Measurements from ENCODE around the gene DMBT1. TPM values are rescaled to one million over a fixed set of nuclear protein-coding genes. Genes with fewer than 3 reads are reported as not detected.

Gene DMBT1
- total and polyA plus RNA-seq, 10 of the 15 experiments (the other 5 are each of a cell fraction or from before 2014, with no cell fraction given) = under 0.01 to 0.13 (median 0.03) TPM; not detected in 5

DNA sequence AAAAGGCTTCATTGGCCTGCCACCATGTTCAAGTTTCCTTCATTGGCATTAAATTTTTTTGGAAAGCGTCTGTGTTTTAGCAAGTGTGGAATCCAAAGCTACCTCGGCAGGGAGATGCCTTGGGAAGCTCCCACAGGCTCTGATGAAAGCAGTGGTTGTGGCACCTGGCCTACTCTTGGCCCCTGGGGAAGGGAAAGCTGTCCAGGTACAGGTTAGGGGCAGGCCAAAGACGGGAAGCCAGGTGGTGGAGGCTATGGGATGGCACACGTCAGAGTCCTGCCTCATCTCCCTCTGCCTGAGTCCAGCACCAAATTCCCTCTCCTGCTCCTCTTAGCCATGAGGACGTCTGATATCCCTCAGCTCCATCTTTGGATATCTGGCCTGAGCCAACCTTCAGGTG is 89.3 kb downstream of the DMBT1 start (continued):
- TF ChIP-seq, protein P1, sequence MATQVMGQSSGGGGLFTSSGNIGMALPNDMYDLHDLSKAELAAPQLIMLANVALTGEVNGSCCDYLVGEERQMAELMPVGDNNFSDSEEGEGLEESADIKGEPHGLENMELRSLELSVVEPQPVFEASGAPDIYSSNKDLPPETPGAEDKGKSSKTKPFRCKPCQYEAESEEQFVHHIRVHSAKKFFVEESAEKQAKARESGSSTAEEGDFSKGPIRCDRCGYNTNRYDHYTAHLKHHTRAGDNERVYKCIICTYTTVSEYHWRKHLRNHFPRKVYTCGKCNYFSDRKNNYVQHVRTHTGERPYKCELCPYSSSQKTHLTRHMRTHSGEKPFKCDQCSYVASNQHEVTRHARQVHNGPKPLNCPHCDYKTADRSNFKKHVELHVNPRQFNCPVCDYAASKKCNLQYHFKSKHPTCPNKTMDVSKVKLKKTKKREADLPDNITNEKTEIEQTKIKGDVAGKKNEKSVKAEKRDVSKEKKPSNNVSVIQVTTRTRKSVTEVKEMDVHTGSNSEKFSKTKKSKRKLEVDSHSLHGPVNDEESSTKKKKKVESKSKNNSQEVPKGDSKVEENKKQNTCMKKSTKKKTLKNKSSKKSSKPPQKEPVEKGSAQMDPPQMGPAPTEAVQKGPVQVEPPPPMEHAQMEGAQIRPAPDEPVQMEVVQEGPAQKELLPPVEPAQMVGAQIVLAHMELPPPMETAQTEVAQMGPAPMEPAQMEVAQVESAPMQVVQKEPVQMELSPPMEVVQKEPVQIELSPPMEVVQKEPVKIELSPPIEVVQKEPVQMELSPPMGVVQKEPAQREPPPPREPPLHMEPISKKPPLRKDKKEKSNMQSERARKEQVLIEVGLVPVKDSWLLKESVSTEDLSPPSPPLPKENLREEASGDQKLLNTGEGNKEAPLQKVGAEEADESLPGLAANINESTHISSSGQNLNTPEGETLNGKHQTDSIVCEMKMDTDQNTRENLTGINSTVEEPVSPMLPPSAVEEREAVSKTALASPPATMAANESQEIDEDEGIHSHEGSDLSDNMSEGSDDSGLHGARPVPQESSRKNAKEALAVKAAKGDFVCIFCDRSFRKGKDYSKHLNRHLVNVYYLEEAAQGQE (IDR thresholded peaks at IDR 0.05; ENCODE audit: low read depth, low read length) = no peak
- TF ChIP-seq CHD4 (IDR thresholded peaks at IDR 0.05) = no peak
- no peak for TF ChIP-seq FOXK2 (IDR thresholded peaks at IDR 0.05)
- TF ChIP-seq TAF1 (IDR thresholded peaks at IDR 0.05; ENCODE audit: borderline replicate concordance, low read depth, low read length) = no peak
- TF ChIP-seq TARDBP (IDR thresholded peaks at IDR 0.05; ENCODE audit: borderline replicate concordance) = no peak

DNA sequence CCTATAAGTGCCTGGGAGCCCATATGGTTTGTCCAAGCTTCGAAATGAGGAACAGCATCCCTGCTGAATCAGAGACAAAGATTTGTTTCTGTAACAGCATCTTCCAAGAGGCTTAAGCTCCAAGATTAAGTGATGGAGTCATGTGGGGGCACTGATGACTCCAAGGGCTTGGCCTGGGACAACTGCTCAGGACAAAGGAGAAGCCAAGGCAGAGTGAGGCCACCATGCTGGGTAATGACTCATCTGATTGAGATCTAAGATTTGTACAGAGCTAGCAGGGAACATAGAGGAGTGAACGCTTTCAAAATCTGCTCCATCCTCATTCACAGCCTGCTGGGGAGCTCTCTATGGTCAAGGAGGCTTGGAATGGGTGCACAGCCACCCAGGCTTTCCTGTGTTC is 89.8 kb downstream of the DMBT1 start:
- H3K4me2 ChIP-seq (ENCODE audit: control insufficient read depth, insufficient read depth) = no peak overlapping the region
- ATAC-seq = no peak
- H3K27me3 ChIP-seq (replicated peaks in 1 of 2; ENCODE audit: control insufficient read depth in 2 of 2, insufficient read depth in 2 of 2, low read length in 1 of 2) = no peaks in the 10 kb centered on the region; a peak in 2 of 4 replicates
- H3K9ac ChIP-seq (ENCODE audit: control insufficient read depth, insufficient read depth, low read length) = no peak overlapping the region
- TF ChIP-seq CHD1 (IDR thresholded peaks at IDR 0.05; ENCODE audit: low read depth, low read length) = no peak
- TF ChIP-seq, protein P2, sequence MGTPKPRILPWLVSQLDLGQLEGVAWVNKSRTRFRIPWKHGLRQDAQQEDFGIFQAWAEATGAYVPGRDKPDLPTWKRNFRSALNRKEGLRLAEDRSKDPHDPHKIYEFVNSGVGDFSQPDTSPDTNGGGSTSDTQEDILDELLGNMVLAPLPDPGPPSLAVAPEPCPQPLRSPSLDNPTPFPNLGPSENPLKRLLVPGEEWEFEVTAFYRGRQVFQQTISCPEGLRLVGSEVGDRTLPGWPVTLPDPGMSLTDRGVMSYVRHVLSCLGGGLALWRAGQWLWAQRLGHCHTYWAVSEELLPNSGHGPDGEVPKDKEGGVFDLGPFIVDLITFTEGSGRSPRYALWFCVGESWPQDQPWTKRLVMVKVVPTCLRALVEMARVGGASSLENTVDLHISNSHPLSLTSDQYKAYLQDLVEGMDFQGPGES (IDR thresholded peaks at IDR 0.05) = no peak
- TF ChIP-seq JUND (IDR thresholded peaks at IDR 0.05; ENCODE audit: low read depth, low read length) = no peak
- no peak for TF ChIP-seq POLR2A (IDR thresholded peaks at IDR 0.05; ENCODE audit: low read depth, low read length)
- no peak for TF ChIP-seq PAX8 (IDR thresholded peaks at IDR 0.05)
- TF ChIP-seq, protein P3, sequence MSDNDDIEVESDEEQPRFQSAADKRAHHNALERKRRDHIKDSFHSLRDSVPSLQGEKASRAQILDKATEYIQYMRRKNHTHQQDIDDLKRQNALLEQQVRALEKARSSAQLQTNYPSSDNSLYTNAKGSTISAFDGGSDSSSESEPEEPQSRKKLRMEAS (IDR thresholded peaks at IDR 0.05; ENCODE audit: low read depth, low read length) = no peak
- TF ChIP-seq KAT2A (conservative IDR thresholded peaks at IDR 0.05; ENCODE audit: control insufficient read depth, low read depth, low read length) = no peak
- no peaks in the 10 kb centered on the region for H3K36me3 ChIP-seq (ENCODE audit: control insufficient read depth in 2 of 2, insufficient read depth in 2 of 2, low read length in 1 of 2)
- no TSS peak for BruUV-seq (replicated peaks)
- intact Hi-C loops (cut with micrococcal nuclease; ENCODE audit: unreplicated experiment) (no loop called here), in situ Hi-C loops (cut with MboI) (no loop called here)
- no peaks in the 10 kb centered on the region for H4K20me1 ChIP-seq (ENCODE audit: control insufficient read depth, insufficient read depth)
- FAIRE-seq = no peak
- ChIA-PET CTCF (interaction anchor here (0.7 to 2.8 kb wide), 3 partner anchors 12 to 908 kb away, joined by 3 to 11 read pairs (median 4); no protein-coding TSS in a partner anchor), RAD21 (ENCODE audit: unreplicated experiment) (no interaction called here), SMC1A (ENCODE audit: uncharacterized antibody, unreplicated experiment) (interaction anchor here (1.5 kb wide), 1 partner anchor 56 kb away, joined by 4 read pairs; no protein-coding TSS in a partner anchor), POLR2A (no interaction called here)
- no peaks in the 10 kb centered on the region for H3K4me1 ChIP-seq (ENCODE audit: control insufficient read depth, insufficient read depth, low read length)
- no peak overlapping the region for H3K27ac ChIP-seq (ENCODE audit: control insufficient read depth, insufficient read depth)
- no peak for DNase-seq (ENCODE audit: low read depth, low spot score)
- no peak overlapping the region for H3K4me3 ChIP-seq
- no peak overlapping the region for H2AFZ ChIP-seq (ENCODE audit: control insufficient read depth, low read depth, low read length)
- WGBS (ENCODE audit: insufficient coverage, insufficient replicate concordance, low lambda C conversion rate, missing lambda C conversion rate) = 17% methylated on average over 2 of the region's 2 CpGs
- H3K9me3 ChIP-seq (replicated peaks; ENCODE audit: control insufficient read depth, insufficient read depth, low read length) = no peaks in the 10 kb centered on the region
- H3K79me2 ChIP-seq (ENCODE audit: control insufficient read depth, insufficient read depth, low read length) = no peaks in the 10 kb centered on the region

Data from GM12878 (cell line).